CD4-positive, alpha-beta T cell treated with Interleukin-17A for 4 hours (primary cell): Measurements from ENCODE around the gene SPRR1B.
"Not testable (repeated sequence)": the region's sequence is repeated elsewhere in the genome, so short reads cannot be mapped to it uniquely, and the experiment has no call there.

Experiments used
- DNase-seq: peaks from one replicate; pipeline ENCODE4 v3.0.0-alpha.2; 2020; ENCODE audit warnings: mixed read lengths

The SPRR1B gene

GRCh38 chr1:153030895-153031294 lies at the start of gene SPRR1B:
Gene SPRR1B (plus strand): TSS chr1:153031203. CDS start chr1:153032346, 1,143 bp downstream.
- no peak for DNase-seq

GRCh38 chr1:152982076-152982475 lies 48.9 kb upstream of the SPRR1B start:
- DNase-seq: no peak

GRCh38 chr1:152983234-152983633 lies 47.8 kb upstream of the SPRR1B start:
- no peak for DNase-seq

GRCh38 chr1:152983743-152984142 lies 47.3 kb upstream of the SPRR1B start, which contains the start of gene SPRR1A:
Gene SPRR1A (plus strand): TSS chr1:152984081. CDS start chr1:152985231, 1,150 bp downstream.
- no peak for DNase-seq

- no peak for DNase-seq
Measured at GRCh38 chr1:152986578-152986977, 44.4 kb upstream of the SPRR1B start.

- no peak for DNase-seq
Measured at GRCh38 chr1:152993186-152993585, 37.8 kb upstream of the SPRR1B start.

GRCh38 chr1:152995842-152996241 lies 35.2 kb upstream of the SPRR1B start:
- DNase-seq: no peak

- DNase-seq: no peak
Measured at GRCh38 chr1:152996633-152997400, 34.2 kb upstream of the SPRR1B start.

GRCh38 chr1:152997901-152998300 lies 33.1 kb upstream of the SPRR1B start:
- no peak for DNase-seq

- no peak for DNase-seq
Measured at GRCh38 chr1:152998476-152998875, 32.5 kb upstream of the SPRR1B start.

GRCh38 chr1:152999818-153000217 lies 31.2 kb upstream of the SPRR1B start:
- DNase-seq: no peak

GRCh38 chr1:153000294-153000693 lies 30.7 kb upstream of the SPRR1B start:
- no peak for DNase-seq

- no peak for DNase-seq
Measured at GRCh38 chr1:153001382-153001781, 29.6 kb upstream of the SPRR1B start, which contains the start of gene SPRR3. Gene SPRR3 (plus strand): TSS chr1:153001749. CDS start chr1:153003021, 1,272 bp downstream.

GRCh38 chr1:153011235-153011758 lies 19.7 kb upstream of the SPRR1B start:
- not testable (repeated sequence) for DNase-seq

- DNase-seq: not testable (repeated sequence)
Measured at GRCh38 chr1:153021829-153022228, 9.2 kb upstream of the SPRR1B start.

GRCh38 chr1:153022340-153022739 lies 8.7 kb upstream of the SPRR1B start:
- DNase-seq: not testable (repeated sequence)

- DNase-seq: no peak
Measured at GRCh38 chr1:153023109-153023508, 7.9 kb upstream of the SPRR1B start.

- DNase-seq: no peak
Measured at GRCh38 chr1:153024413-153024812, 6.6 kb upstream of the SPRR1B start.

- DNase-seq: no peak
Measured at GRCh38 chr1:153025797-153026196, 5.2 kb upstream of the SPRR1B start.

- DNase-seq: no peak
Measured at GRCh38 chr1:153028766-153029165, 2.2 kb upstream of the SPRR1B start.

GRCh38 chr1:153032073-153032472 lies 1.1 kb downstream of the SPRR1B start:
- DNase-seq: no peak

GRCh38 chr1:153032677-153033308 lies 1.8 kb downstream of the SPRR1B start:
- no peak for DNase-seq

GRCh38 chr1:153035211-153035610 lies 4.2 kb downstream of the SPRR1B start:
- no peak for DNase-seq
